ENCODE results near the gene OR1I1. TPM values are rescaled to one million over a fixed set of nuclear protein-coding genes. Genes with fewer than 3 reads are reported as not detected.

Gene OR1I1, protein sequence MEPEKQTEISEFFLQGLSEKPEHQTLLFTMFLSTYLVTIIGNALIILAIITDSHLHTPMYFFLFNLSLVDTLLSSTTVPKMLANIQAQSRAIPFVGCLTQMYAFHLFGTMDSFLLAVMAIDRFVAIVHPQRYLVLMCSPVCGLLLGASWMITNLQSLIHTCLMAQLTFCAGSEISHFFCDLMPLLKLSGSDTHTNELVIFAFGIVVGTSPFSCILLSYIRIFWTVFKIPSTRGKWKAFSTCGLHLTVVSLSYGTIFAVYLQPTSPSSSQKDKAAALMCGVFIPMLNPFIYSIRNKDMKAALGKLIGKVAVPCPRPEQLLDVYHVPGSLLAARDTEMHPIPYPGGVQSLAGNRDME
- not detected in 5 replicates for total RNA-seq (2022; extraction: Qiagen RNA extraction; ENCODE audit: low read depth)

DNA sequence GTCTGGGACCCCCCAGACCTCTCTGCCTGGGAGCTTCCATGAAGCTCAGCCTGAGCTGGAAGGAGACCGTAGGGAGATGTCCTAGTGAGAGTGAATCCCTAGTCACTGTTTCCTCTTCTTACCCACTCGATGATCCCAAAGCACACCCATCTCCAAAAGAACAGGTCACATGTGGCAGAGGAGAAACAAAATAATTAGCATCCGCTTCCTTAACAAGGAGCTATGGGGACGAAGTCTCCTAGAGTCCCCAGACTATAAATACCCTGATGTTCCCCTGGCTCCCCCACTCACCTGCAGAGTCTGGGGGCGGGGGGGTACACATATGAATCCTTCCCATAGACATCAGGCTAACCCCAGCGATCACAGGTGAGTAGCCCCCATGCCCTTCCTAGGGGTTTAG, at the start of gene OR1I1:
TSS of gene OR1I1 (plus strand) at position 301 of the 400 bp plus-strand sequence. CDS start 4,855 bp downstream, outside the sequence.

DNA sequence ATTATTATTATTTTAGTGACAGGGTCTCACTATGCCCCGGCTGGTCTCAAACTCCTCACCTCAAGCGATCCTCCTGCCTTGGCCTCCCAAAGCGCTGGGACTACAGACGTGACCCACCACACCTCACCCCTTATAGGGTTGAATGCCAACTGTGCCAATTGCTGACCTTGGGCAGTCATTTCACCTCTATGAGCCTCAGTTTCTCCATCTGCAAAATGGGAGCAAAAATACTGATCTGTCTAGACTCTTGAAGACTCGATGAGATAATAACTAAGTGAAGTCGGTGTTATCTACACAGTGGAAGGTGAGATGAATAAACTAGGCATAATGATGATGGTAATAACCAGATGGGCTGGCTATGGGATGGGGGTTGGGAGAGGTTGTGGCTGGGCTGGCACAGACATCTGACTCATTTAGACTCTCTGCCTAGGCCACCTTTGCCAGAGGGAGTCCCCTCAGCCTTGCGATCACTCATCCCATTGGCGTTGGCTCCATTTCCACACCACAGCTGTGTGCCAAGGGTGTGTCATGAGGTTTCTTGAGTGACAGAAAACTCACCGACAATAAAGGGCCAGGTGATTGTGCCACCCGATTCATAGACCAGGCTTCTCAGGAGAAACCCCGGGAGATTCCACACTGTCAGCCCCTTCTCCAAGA, 33.0 kb upstream of the OR1I1 start, which contains the start of gene CASP14:
TSS of gene CASP14 (plus strand) at position 596 of the 657 bp plus-strand sequence. CDS start 2,772 bp downstream, outside the sequence.

DNA sequence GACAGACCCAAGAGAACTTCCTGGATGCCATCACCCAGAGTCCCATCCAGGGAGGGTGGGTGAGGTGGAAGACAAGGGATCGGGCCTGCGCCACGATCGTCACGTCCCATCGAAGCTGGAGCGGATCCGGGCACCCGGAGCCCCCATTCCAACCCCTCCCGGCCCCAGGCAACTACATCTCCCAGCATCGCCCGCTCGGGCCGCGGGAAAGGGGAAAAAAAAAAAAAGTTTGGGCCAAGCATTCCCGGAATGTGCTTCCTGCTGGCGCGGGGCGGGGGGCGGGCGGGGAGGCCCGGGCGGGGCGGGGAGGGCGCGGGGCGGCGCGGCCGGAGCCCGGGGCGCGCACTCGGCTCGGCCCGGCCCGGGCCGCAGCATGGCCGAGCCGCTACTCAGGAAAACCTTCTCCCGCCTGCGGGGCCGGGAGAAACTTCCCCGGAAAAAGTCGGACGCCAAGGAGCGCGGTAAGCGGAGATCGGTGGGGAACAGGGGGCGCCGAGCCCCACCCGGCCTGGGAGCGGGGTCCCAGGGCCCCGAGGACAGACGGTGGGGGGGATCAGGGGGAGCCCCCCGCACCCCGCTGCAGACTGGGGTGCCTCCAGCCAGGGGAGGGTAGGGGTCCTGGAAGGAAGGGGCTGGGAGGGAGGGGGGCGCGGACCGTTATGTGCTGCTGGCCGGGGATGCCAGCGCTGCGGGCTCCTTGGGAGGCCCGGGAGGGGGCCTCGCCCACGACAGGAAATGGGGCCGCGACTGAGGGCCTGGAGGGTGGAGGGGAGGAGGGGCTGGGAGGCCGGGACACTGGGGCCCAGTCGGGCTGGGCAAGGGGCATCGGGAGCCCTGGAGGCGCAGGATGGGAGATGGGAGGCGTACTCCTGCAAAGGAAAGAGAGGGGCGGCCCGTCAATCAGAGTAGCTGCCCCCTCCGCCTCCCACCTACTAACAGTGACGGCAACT, 25.3 kb downstream of the OR1I1 start, which contains the start of gene SYDE1:
TSS of gene SYDE1 (plus strand) at position 341 of the 950 bp plus-strand sequence. CDS start at position 374, 33 bp downstream.

Other genes starting within 250 kb of the OR1I1 start
- gene OR7A5, start 247.0 kb upstream of the OR1I1 start, total RNA-seq (2022; extraction: Qiagen RNA extraction; ENCODE audit: low read depth): not detected in 5 replicates
- not detected in 5 replicates for gene OR7C1, start 247.0 kb upstream of the OR1I1 start, total RNA-seq (2022; extraction: Qiagen RNA extraction; ENCODE audit: low read depth)
- not detected in 5 replicates for gene OR7A10, start 233.3 kb upstream of the OR1I1 start, total RNA-seq (2022; extraction: Qiagen RNA extraction; ENCODE audit: low read depth)
- not detected in 5 replicates for gene OR7A17, start 196.1 kb upstream of the OR1I1 start, total RNA-seq (2022; extraction: Qiagen RNA extraction; ENCODE audit: low read depth)
- not detected in 5 replicates for gene OR7C2, start 140.7 kb upstream of the OR1I1 start, total RNA-seq (2022; extraction: Qiagen RNA extraction; ENCODE audit: low read depth)
- gene SLC1A6, start 102.3 kb upstream of the OR1I1 start, total RNA-seq (2022; extraction: Qiagen RNA extraction; ENCODE audit: low read depth): not detected in 5 replicates
- not detected in 5 replicates for gene CASP14, start 32.7 kb upstream of the OR1I1 start, total RNA-seq (2022; extraction: Qiagen RNA extraction; ENCODE audit: low read depth)
- 11.5 to 18.5 TPM (median 14.0 TPM) in 5 replicates for gene SYDE1, start 25.2 kb downstream of the OR1I1 start, total RNA-seq (2022; extraction: Qiagen RNA extraction; ENCODE audit: low read depth)
- gene NOTCH3, start 118.8 kb downstream of the OR1I1 start, total RNA-seq (2022; extraction: Qiagen RNA extraction; ENCODE audit: low read depth): 6.8 to 10.3 TPM (median 8.6 TPM) in 5 replicates
- gene EPHX3, start 150.2 kb downstream of the OR1I1 start, total RNA-seq (2022; extraction: Qiagen RNA extraction; ENCODE audit: low read depth): 0.07 to 0.14 TPM (median 0.09 TPM) in 3 of 5 replicates, not detected in the others